SKM-1 (cell line): ENCODE measurements around the gene C6orf15.
A peak's percentile ranks its signal among the peaks of the same experiment; 100 is the strongest.
"Not testable (repeated sequence)": the region's sequence is repeated elsewhere in the genome, so short reads cannot be mapped to it uniquely, and the experiment has no call there.

Experiments used
- DNase-seq: peaks from one replicate; lab custom pipeline; 2025; ENCODE audit not compliant: unreplicated experiment; lab: John Stamatoyannopoulos, UW

Gene C6orf15

GRCh38 chr6:31070711-31071197, 41.6 kb downstream of the C6orf15 start:
- DNase-seq, result no peak

DNA sequence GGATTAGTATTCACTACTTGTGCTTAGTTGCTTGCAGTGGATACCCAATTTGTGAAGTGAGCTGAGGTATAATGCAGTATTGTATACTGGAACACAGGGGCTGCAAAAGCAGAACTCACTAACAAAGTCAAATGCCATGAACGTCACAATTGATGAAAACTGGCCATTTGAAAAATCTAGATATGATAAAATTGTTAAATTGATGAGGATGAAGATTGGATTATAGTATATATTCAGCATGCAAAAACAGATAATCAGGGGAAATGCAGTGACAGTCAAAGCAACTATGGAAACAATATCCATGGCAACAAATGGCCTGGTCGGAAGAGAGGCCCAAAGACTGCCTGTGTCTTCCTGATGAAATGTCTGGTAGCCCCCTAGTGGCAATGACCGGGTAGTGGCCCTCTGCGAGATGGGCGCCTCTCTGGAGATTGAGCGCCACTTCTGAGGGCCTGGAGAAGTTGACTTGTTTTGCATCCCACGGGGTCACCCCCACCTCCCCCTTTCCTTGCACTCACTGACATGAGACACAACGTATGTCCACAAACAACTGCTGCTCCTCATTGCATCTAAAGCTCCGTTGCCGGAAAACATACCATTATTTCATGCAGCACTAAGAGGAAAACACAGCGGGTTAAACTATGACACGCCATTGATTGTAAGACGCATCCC, 43.6 kb downstream of the C6orf15 start:
- peak; percentile 65 for DNase-seq

GRCh38 chr6:31067891-31068668, 44.3 kb downstream of the C6orf15 start:
- not testable (repeated sequence) for DNase-seq

DNA sequence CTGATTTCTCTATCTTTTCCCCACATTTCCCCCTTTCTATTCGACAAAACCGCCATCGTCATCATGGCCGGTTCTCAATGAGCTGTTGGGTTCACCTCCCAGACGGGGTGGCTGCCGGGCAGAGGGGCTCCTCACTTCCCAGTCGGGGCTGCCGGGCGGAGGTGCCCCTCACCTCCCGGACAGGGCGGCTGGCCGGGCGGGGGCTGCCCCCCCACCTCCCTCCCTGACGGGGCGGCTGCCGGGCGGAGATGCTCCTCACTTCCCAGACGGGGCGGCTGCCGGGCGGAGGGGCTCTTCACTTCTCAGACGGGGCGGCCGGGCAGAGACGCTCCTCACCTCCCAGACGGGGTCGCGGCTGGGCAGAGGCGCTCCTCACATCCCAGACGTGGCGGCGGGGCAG, 45.3 kb downstream of the C6orf15 start:
- DNase-seq, result not testable (repeated sequence)

- DNase-seq, result no peak
Observed at GRCh38 chr6:31065556-31065955, 46.8 kb downstream of the C6orf15 start.

DNA sequence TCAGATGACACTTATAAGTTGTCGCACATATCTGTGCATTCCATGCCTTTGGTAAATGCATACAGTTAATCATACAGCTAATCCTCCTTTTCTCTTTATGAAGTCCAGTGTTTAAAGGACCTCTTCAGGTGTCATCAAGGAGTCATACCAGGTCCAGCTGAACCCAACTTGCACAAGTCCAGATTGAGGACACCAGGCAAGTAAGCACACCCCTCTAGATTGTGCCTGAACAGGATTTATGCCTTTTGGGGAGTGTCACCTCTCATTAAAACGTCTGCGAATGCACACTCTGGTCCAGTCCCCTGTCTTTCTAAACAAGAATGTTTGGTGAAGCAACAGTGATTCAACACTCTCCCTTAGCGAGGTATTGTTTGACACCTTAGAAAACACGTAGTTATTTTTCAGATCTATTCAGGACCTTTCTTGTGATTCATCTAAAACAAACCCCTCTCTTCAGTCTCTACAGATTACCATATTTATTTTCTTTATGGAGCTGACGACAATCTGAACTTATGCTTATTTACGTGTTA, 48.4 kb downstream of the C6orf15 start:
- no peak for DNase-seq
